GM19193 (cell line): ENCODE data around the gene RBP3.

ENCODE experiments used
- POLR2A ChIP-seq: IDR thresholded peaks from 4 replicates; pipeline ENCODE4 v1.6.1; 2011; ENCODE audit not compliant: insufficient read depth, insufficient read length; ENCODE audit errors: extremely low read depth

The RBP3 gene

GRCh38 chr10:47326927-47327330, 21.2 kb upstream of the RBP3 start:
- no peak for TF ChIP-seq POLR2A

DNA sequence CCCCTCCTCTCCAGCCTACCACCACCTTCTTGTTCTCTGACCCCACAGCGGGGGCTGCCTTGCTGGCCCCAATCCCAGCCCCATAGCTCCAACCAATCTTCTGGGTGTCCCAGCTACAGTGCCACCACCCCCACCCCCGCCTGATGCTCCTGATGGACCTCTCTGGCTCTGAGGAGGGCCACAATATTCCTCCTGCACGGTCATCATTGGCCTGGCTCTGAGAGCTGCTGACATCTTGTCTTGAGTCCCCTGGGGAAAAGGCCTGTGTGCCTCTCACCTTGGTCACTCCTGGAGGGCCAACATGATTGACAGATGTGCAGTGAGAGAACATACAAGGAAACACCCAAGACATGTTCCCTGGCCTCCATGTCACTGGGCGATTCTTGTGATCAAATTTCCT, 18.3 kb upstream of the RBP3 start:
- no peak for TF ChIP-seq POLR2A

- TF ChIP-seq POLR2A = no peak
These were observed 17.8 kb upstream of the RBP3 start for GRCh38 chr10:47330366-47330765.

DNA sequence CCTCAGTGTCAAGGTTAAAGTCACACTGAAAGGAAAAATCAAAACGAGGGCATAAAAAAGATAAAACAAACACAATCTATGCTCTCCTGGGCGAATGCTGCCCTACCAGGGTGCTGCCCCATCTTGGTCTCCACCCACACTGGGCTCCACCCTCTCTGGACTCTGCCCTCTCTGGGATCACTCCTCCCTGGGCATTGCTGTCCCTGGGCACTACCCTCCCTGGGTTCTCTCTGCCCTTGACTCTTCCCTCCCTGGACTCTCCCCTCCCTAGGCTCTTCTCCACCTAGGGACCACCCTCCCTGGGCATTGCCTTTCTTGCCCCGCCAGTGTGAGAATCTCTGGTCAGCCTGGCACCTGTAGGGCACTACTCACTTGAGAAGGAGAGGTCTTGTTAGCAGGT, 17.4 kb upstream of the RBP3 start:
- TF ChIP-seq POLR2A = no peak

DNA sequence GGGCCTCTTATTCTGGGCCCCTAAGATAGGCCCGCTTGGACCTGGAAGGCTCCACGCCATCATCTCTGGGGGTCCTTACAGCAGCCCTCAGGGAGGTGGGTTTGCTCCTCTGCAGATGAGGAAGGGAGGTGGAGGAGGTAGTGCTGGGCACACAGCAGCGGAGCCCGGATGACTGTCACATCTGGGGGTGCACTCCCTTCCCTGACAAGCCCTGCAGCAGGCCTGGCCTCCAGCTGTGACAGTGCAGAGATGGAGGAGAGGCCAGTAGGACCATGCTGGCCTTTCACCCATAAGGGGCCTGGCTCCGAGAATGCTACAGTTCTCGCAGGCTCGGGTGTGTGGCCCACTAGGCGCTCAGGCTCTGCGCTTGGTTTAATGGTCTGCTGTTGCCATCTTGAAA, 16.7 kb upstream of the RBP3 start:
- no peak for TF ChIP-seq POLR2A

- TF ChIP-seq POLR2A = no peak
These were observed 16.2 kb upstream of the RBP3 start for GRCh38 chr10:47331954-47332353.

GRCh38 chr10:47332371-47332770, 15.8 kb upstream of the RBP3 start:
- TF ChIP-seq POLR2A = no peak

- no peak for TF ChIP-seq POLR2A
These were observed 15.2 kb upstream of the RBP3 start for GRCh38 chr10:47332946-47333345.

- no peak for TF ChIP-seq POLR2A
These were observed 14.6 kb upstream of the RBP3 start for GRCh38 chr10:47333532-47333931.

DNA sequence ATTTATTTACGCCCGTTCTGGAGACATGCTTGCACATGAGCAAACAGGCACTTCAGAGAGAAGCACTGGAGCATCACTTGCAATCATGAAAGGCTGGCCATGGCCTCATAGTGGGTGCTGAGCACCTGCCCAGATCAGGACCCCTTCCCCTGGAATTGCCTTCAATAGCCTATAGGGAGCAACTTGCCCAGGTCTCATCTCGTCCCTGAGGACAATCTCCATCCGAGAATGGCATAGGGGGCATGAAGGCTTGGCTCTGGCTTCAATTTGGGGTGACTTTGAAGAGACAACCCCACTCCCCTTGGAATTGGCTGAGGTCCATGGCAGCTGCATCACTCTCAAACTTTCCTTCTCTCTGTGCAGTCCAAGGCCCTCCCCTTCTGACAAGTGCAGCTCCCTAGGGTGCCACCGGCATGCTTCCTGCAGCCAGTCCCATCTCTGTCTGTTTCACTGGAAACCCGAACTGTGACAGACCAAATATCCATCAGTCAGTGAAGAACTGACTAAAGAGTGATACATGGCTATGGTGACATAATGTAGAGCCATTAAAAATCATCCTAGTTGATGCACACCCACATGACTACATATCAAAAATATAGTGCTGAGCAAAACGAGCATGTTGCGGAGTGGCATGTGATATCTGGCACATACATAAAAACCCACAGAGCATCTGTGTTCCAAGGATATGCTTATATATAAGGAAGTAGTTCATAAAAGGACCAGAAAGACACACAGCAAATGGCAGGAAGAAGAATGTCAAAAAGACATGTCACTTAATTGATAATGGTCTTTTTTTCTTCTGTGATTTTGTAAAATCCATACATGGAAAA, 13.5 kb upstream of the RBP3 start:
- TF ChIP-seq POLR2A = no peak

DNA sequence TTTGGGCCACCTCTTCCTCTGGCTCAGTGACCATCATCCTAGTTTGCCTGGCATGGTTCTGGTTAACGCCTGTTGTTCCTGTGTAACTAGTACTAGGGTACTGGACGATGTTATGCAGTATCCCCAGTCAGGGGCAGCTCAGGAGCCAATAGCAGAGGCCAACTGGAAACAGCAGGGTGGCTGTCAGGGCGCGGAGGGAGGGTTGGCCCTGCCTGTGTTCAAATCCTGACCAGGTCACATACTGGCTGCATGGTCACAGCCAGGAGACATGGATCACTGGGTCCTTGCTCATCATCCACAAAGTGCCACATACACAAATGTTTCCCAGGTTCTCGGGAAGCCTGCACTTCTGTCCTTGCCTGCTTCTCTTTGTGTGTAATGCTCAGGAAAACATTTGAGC, 12.3 kb upstream of the RBP3 start:
- TF ChIP-seq POLR2A = no peak

- no peak for TF ChIP-seq POLR2A
These were observed 11.6 kb upstream of the RBP3 start for GRCh38 chr10:47336387-47337134.

DNA sequence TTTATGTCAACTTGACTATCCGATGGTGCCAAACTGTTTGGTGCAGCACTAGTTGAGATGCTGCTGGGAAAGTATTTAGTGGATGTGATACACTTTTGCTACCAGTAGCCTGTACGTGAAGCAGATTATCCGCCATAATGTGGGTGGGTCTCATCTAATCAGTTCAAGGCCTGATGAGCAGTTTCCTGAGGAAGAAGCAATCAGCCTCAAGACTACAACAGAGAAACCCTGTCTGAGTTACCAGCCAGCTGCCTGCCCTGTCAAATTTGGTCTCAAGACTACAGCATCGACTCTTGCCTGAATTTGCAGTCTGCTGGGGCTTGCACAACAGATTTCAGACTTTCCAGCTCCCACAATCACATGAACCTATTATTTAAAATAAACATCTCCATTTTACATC, 10.9 kb upstream of the RBP3 start:
- TF ChIP-seq POLR2A = no peak

DNA sequence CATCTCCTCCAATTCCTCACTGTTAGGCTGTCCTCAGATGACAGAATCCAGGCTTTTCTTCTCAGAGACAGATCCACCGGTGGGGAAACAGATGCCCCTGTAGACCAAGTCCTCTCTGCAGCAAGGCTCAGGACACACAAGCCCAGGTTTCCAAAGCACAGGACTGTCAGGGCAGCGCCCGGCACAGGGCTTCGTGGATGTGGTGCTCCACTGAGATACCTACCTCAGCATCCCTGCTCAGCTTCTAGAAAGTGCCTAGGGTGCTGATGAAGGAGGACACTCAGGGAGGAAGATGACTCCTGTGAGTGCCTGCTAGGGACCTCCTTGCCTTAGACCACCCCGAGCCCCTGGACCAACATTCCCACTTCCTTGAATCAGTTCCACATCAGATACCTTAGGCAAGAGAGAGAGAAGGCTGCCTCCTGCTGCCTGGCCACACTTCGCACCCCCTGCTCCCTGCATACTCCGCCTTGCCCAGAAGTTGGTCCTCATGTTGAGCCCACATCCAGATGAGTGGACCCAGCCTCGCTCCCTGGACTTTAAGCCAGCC, 8.9 kb upstream of the RBP3 start:
- no peak for TF ChIP-seq POLR2A

GRCh38 chr10:47339759-47340607, 8.2 kb upstream of the RBP3 start:
- TF ChIP-seq POLR2A = no peak
